Activated naive CD8-positive, alpha-beta T cell treated with anti-CD3 and anti-CD28 coated beads, Interleukin-2, amount 10 ng/mL, durations not matched to agents 7 days and 5 days (primary cell): ENCODE measurements around the gene DGKD. TPM values are rescaled to one million over a fixed set of nuclear protein-coding genes. Genes with fewer than 3 reads are reported as not detected.

Source experiments
- ATAC-seq: fragments of 150-1000 bp; cut with Tn5 transposase; one replicate; pipeline ENCODE4 v1.10.0; 2021; ENCODE audit warnings: low read depth, moderate library complexity
- POLR2A ChIA-PET: fragments of 350-600 bp; sonication (Branson Sonifier 250); formaldehyde crosslinking; loops from one replicate; lab custom pipeline; 2021; ENCODE audit warnings: antibody characterized with exemption; lab: Charles Lee
- DNase-seq: peaks from one replicate; pipeline ENCODE4 v3.0.0; 2021
- H3K27ac Mint-ChIP-seq: one replicate; pipeline ENCODE4 v1.8.0; 2022; ENCODE audit warnings: mild to moderate bottlenecking, mixed read lengths
- H3K27me3 Mint-ChIP-seq: one replicate; pipeline ENCODE4 v1.8.0; 2022; ENCODE audit warnings: mild to moderate bottlenecking, moderate library complexity, mixed read lengths
- H3K36me3 Mint-ChIP-seq: one replicate; pipeline ENCODE4 v1.8.0; 2021; ENCODE audit warnings: mild to moderate bottlenecking, mixed read lengths
- H3K4me1 Mint-ChIP-seq: one replicate; pipeline ENCODE4 v1.8.0; 2021; ENCODE audit warnings: mixed read lengths
- H3K4me3 Mint-ChIP-seq: one replicate; pipeline ENCODE4 v1.8.0; 2022; ENCODE audit warnings: mild to moderate bottlenecking, moderate library complexity, mixed read lengths
- H3K9me3 Mint-ChIP-seq: one replicate; pipeline ENCODE4 v1.8.0; 2021; ENCODE audit warnings: mixed read lengths
- total RNA-seq, 2 experiments: library from RNA; stranded (reverse); gene quantifications; one replicate each; pipeline ENCODE4 v1.2.3, GENCODE V29; 2021

The DGKD gene, protein sequence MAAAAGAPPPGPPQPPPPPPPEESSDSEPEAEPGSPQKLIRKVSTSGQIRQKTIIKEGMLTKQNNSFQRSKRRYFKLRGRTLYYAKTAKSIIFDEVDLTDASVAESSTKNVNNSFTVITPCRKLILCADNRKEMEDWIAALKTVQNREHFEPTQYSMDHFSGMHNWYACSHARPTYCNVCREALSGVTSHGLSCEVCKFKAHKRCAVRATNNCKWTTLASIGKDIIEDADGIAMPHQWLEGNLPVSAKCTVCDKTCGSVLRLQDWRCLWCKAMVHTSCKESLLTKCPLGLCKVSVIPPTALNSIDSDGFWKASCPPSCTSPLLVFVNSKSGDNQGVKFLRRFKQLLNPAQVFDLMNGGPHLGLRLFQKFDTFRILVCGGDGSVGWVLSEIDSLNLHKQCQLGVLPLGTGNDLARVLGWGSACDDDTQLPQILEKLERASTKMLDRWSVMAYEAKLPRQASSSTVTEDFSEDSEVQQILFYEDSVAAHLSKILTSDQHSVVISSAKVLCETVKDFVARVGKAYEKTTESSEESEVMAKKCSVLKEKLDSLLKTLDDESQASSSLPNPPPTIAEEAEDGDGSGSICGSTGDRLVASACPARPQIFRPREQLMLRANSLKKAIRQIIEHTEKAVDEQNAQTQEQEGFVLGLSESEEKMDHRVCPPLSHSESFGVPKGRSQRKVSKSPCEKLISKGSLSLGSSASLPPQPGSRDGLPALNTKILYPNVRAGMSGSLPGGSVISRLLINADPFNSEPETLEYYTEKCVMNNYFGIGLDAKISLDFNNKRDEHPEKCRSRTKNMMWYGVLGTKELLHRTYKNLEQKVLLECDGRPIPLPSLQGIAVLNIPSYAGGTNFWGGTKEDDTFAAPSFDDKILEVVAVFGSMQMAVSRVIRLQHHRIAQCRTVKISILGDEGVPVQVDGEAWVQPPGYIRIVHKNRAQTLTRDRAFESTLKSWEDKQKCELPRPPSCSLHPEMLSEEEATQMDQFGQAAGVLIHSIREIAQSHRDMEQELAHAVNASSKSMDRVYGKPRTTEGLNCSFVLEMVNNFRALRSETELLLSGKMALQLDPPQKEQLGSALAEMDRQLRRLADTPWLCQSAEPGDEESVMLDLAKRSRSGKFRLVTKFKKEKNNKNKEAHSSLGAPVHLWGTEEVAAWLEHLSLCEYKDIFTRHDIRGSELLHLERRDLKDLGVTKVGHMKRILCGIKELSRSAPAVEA
- 100 to 1,000 TPM; 114 to 132 TPM for total RNA-seq

DNA sequence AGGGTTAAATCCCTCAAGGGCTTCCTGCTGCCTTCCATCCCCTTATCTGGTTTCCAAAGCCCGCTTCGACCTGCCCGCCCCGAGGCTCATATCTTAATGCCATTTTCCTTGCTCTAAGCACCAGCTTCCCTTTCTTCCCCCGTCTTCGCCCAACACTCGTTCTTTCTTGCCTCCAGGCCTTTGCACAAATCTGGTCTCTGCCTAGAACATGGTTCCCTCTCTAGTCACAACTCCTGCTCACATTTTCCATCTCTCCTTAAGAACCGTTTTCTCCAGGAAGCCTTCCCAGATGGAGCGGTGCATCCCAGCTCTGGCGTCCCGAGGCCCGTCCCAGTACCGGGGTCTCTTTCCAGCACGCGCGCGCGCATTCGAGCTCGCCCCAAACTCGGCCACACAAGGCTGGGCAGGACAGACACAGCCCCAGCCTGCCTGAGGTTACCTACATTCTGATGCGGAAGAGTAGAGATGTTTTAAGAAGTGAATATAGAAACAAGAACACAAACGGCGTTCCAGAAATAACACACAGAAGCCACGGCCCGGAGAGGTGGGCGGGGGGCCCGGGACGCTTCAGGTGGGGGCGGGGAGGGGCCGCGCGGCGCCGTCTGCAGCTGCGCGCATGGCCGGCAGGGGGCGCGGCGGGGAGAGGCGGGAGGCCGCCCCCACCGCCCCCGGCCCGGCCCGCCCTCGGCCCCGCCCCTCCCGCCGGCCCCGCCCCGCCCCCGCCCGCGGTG is at the start of gene DGKD:
Gene DGKD, plus strand, starts transcription at position 726 of the 731 bp plus-strand sequence. CDS start 25 bp downstream, outside the sequence.
- no peaks in the 10 kb centered on the region for H3K9me3 Mint-ChIP-seq
- H3K4me3 Mint-ChIP-seq = peak within 1 kb of the TSS; percentile 87
- POLR2A ChIA-PET = interaction anchor here (0.6 to 2.1 kb wide), 5 partner anchors 14 to 86 kb away, joined by 3 to 16 read pairs (median 7); no protein-coding TSS in a partner anchor
- DNase-seq = peak; percentile 87
- peak; percentile 65 for ATAC-seq
- peaks cover 21% of the 10 kb centered on the region for H3K36me3 Mint-ChIP-seq
- H3K27me3 Mint-ChIP-seq = no peaks in the 10 kb centered on the region
- peak within 1 kb of the TSS; percentile 93 for H3K27ac Mint-ChIP-seq
- peaks cover 64% of the 10 kb centered on the region for H3K4me1 Mint-ChIP-seq

DNA sequence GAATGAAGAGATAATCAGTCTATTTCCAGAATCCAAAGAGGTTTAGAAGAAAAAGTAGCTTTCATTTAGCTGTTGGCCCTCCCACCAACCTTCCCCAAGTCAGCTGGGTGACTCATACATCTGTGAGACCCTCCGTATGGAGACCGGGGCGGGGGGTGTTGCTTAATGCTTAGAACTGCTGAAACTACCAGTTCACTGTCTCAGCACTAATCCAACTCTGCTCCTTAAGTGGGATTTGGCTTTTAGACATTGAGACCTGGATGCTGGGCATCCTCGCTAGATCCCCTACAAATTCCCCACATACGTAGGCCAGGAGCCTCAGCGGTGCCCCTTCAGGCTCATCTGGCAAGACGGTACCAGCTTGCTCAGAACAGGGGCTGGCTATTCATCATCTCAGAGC is 46.7 kb upstream of the DGKD start, which contains the start of gene SAG:
Gene SAG, plus strand, starts transcription at position 252 of the 400 bp plus-strand sequence. CDS start 1,374 bp downstream, outside the sequence.
- Mint-ChIP-seq H3K36me3 (no peaks in the 10 kb centered on the region), H3K4me3 (no peak within 1 kb of the TSS), H3K9me3 (peaks cover 1% of the 10 kb centered on the region), H3K27ac (no peak within 1 kb of the TSS), H3K27me3 (no peaks in the 10 kb centered on the region), H3K4me1 (peaks cover 18% of the 10 kb centered on the region)
- DNase-seq (no peak), ATAC-seq (no peak)
- POLR2A ChIA-PET = no interaction called here

DNA sequence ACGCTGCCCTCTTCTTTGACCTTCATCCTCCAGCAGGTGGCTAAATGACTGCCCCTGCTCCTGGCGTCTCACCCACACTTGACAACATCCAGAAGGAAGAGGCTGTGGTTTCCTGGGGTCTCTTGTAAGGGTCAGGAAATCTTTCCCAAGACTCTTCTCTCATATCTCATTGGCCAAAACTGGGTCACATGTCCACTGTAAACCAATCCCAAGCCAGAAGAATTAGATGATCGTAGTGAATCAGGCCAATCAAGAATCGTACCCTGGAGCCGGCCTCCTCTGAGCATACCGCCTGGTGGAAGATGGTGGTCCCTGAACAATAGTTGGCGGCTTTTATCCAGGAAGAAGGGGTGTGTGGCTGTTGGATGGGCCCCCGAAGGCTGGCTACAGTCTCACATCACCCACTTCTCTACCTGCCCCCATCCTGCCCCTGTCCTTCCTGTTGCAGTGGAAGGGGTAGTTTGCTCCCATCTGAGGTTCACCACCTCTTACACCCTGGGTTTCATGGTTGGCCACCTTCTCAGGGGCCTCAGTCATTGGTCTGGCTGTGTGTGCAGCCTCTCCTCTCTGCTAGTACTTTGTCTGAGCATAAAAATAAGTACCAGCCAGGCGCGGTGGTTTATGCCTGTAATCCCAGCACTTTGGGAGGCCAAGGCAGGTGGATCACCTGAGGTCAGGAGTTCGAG is 42.9 kb upstream of the DGKD start:
- POLR2A ChIA-PET = no interaction called here
- Mint-ChIP-seq H3K4me1 (peaks cover 21% of the 10 kb centered on the region), H3K27me3 (no peaks in the 10 kb centered on the region), H3K4me3 (no peak overlapping the region), H3K9me3 (no peaks in the 10 kb centered on the region), H3K36me3 (no peaks in the 10 kb centered on the region), H3K27ac (no peak overlapping the region)
- DNase-seq (no peak), ATAC-seq (peak; percentile 54)

DNA sequence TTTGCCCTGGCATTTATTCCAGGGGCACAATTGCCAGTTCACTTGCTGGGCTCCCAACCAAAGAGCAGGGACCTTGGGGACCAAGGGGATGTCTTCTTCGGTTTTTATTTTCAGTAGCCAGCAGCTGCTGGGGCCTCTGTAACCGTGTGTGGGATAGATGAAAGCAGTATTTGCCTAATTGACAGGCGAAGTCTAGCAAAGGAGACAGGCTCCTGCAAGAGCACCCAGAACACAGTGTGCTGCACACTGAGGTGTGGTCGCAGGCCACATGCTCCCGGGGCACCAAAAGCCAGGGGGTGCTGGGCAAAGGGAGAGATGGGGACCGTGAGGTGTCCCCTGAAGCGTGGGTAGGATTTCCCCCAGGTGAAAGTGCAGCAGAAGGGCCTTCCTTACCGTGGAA is 41.4 kb upstream of the DGKD start:
- peak overlapping the region; percentile 19 for H3K27ac Mint-ChIP-seq

DNA sequence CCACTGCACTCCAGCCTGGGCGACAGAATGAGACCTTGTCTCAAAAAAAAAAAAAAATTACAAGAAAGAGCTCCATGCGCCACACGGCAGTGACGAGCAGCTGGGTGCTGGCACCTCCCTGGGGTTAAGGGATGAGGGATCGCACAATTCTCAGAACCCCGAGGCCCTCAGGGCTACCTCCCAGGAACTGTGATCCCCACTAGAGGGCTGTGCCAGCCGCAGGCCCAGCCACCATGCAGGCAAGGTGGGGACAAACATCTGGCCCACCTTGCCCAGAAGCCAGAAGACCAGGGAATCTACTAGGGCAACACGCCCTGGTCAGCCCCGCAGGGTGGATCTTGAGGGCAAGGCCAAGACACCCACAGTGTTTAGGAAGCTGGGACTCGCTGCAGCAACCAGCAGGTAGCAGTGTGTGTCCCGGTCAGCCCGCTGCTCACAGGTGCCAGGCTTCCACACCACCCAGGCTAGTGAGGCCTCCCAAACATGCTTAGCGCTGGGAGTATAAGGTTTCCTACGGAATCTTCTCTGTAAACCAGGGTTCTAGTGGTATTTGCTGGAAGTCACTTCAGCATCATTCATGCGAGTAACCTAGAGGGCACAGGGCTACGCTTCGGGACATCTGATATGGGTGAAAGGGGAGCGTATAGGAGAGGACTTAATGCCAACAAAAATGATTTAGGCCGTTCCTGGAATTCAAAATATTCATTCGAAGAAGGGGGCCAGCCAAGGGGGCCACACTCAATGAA is 39.9 kb upstream of the DGKD start:
- no peak overlapping the region for H3K27ac Mint-ChIP-seq
- POLR2A ChIA-PET = no interaction called here

More for the DNA sequence above, 41.4 kb upstream of the DGKD start:
- Mint-ChIP-seq H3K4me1 (peaks cover 20% of the 10 kb centered on the region), H3K36me3 (no peaks in the 10 kb centered on the region), H3K4me3 (no peak overlapping the region), H3K27me3 (no peaks in the 10 kb centered on the region), H3K9me3 (no peaks in the 10 kb centered on the region)
- DNase-seq (no peak), ATAC-seq (no peak)
- POLR2A ChIA-PET = interaction anchor here (0.6 to 0.7 kb wide), 2 partner anchors 10 to 46 kb away, joined by 3 to 5 read pairs; no protein-coding TSS in a partner anchor

DNA sequence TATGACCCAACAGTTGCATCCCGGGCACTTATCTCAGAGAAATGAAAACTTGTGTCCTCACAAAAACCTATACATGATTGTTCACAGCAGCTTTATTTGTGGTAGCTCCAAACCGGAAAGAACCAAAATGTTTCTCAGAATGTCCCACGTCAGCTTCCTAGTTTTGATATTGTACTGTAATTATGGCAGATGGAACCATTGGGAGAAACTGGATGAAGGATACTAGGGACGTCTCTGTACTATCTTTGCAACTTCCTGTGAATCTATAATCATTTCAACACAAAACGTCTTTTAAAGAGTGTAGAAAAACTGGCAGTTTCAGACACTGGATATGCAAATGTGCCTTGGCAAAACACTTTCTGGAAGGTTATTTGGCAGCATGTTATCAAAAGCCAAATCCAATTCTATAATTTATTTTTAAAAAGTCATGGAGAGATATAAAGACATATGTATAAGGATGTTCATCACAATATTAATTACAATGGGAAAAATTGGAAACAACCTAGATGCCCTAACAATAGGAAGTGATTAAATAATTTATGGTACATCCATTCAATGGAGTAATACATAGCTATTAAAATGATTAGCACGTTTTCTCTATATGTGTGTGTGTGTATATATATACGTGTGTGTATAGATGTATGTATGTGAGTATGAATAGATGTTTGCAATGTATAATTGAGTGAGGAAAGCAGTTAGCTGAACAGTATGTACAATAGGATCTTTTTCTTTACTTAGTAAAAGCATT is 36.9 kb upstream of the DGKD start:
- H3K36me3 Mint-ChIP-seq = no peaks in the 10 kb centered on the region
- peaks cover 8% of the 10 kb centered on the region for H3K4me1 Mint-ChIP-seq
- no peak overlapping the region for H3K4me3 Mint-ChIP-seq
- DNase-seq (no peak), ATAC-seq (no peak)
- no peaks in the 10 kb centered on the region for H3K9me3 Mint-ChIP-seq
- POLR2A ChIA-PET = interaction anchor here (0.6 kb wide), 1 partner anchor 34 kb away, joined by 4 read pairs; no protein-coding TSS in a partner anchor
- no peak overlapping the region for H3K27ac Mint-ChIP-seq
- H3K27me3 Mint-ChIP-seq = peaks cover 18% of the 10 kb centered on the region

More for the DNA sequence above, 39.9 kb upstream of the DGKD start:
- Mint-ChIP-seq H3K36me3 (no peaks in the 10 kb centered on the region), H3K9me3 (no peaks in the 10 kb centered on the region), H3K4me1 (peaks cover 16% of the 10 kb centered on the region), H3K4me3 (no peak overlapping the region), H3K27me3 (peaks cover 9% of the 10 kb centered on the region)
- ATAC-seq (no peak), DNase-seq (no peak)

DNA sequence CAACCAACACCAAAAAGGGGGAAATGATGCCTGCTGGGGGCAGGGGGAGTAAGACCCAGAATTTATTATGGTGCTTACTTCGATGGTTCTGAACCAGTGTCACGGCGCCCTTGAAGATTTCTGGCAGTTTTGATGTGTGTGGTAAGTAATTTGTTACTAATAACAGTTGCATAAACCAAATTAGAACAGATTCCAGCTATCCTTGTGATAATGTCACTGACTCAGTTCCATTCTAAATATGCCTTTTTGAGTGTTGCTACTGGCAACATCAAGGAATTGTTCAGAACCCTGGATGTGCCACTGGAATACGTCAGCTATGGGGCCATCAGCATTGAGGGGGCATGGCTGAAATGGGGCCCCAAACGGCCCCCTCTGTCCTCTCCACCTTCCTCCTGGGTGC is 35.0 kb upstream of the DGKD start:
- no peak overlapping the region for H3K4me3 Mint-ChIP-seq
- H3K27me3 Mint-ChIP-seq = peaks cover 18% of the 10 kb centered on the region
- no peak for DNase-seq
- POLR2A ChIA-PET = interaction anchor here (1.1 kb wide), 1 partner anchor 50 kb away, joined by 3 read pairs; no protein-coding TSS in a partner anchor
- no peaks in the 10 kb centered on the region for H3K36me3 Mint-ChIP-seq
- H3K27ac Mint-ChIP-seq = no peak overlapping the region
- H3K9me3 Mint-ChIP-seq = no peaks in the 10 kb centered on the region
- no peak for ATAC-seq
- peaks cover 16% of the 10 kb centered on the region for H3K4me1 Mint-ChIP-seq

DNA sequence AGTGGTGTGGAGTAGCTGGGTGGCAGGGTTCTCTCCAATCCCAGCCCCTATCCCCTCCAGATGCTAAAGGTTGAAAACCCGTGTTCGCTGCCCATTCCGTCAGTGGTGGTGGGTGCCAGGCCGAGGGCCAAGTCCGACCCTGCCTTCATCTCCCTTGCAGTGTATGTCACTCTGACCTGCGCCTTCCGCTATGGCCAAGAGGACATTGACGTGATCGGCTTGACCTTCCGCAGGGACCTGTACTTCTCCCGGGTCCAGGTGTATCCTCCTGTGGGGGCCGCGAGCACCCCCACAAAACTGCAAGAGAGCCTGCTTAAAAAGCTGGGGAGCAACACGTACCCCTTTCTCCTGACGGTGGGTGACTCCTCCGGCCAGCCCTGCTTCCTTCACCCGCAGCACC is 33.8 kb upstream of the DGKD start:
- Mint-ChIP-seq H3K4me3 (no peak overlapping the region), H3K27ac (no peak overlapping the region), H3K9me3 (no peaks in the 10 kb centered on the region), H3K36me3 (no peaks in the 10 kb centered on the region), H3K4me1 (peaks cover 16% of the 10 kb centered on the region), H3K27me3 (peaks cover 18% of the 10 kb centered on the region)
- POLR2A ChIA-PET = interaction anchor here (0.6 to 1.1 kb wide), 3 partner anchors 11 to 85 kb away, joined by 3 read pairs; no protein-coding TSS in a partner anchor
- no peak for DNase-seq
- no peak for ATAC-seq

DNA sequence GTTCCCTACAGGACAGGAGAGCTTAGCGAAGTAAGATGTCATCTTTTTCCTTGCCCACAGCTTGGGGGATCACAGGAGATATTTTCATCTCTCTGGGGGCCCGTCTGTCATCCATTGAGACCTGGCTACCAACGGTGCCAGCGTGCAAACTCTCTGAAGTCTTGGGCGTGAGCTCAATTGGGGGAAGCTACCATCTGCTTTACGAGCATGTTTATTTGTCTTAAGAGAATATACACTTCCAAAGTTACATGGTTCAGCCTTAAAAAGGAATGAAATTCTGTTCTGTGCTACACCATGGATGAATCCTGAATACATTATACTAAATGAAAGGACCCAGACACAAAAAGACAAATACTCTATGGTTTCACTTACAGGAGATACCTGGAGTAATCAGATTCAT is 33.1 kb upstream of the DGKD start:
- Mint-ChIP-seq H3K4me3 (no peak overlapping the region), H3K36me3 (no peaks in the 10 kb centered on the region), H3K4me1 (peaks cover 16% of the 10 kb centered on the region), H3K27ac (no peak overlapping the region), H3K9me3 (no peaks in the 10 kb centered on the region), H3K27me3 (peaks cover 18% of the 10 kb centered on the region)
- no peak for ATAC-seq
- DNase-seq = no peak
- POLR2A ChIA-PET = interaction anchor here (1.0 to 1.1 kb wide), 2 partner anchors 10 to 11 kb away, joined by 3 to 4 read pairs; no protein-coding TSS in a partner anchor

DNA sequence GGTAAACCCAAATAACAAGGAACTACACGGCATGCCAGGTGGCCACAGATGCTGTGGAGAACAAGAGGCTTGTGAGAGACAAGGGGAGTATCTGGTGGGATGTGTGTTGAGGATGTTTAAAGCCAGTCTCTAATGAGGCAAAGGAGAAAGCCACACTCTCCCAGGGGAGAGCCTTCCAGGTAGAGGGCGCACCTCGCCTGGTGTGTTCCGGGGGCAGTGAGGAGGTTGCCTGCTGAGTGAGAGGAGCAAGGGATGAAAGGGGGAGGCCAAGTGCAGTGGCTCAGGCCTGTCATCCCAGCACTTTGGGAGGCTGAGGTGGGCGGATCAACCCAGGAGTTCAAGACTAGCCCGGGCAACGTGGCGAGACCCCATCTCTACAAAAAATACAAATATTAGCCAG is 30.4 kb upstream of the DGKD start:
- Mint-ChIP-seq H3K9me3 (no peaks in the 10 kb centered on the region), H3K27ac (no peak overlapping the region), H3K36me3 (no peaks in the 10 kb centered on the region), H3K27me3 (peaks cover 14% of the 10 kb centered on the region), H3K4me1 (peaks cover 20% of the 10 kb centered on the region), H3K4me3 (no peak overlapping the region)
- POLR2A ChIA-PET = interaction anchor here (1.7 kb wide), 1 partner anchor 8 kb away, joined by 5 read pairs; no protein-coding TSS in a partner anchor
- DNase-seq = no peak
- ATAC-seq = no peak

DNA sequence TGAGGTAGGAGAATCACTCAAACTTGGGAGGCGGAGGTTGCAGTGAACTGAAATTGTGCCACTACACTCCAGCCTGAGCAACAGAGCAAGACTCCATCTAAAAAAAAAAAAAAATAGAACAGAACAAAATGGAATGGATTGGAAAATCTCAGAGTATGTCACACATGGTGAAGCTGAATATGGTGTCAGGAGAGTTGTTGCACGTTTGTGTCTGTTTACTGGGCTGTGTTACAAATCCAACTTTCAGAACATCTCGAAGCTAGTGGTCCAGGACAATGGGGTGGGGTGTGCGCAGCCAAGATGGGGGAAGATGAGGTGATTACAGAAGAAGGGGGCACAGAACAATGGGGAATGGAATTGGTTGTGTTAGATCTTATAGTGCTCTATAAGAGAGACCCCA is 29.0 kb upstream of the DGKD start:
- DNase-seq (no peak), ATAC-seq (no peak)
- Mint-ChIP-seq H3K27me3 (peaks cover 7% of the 10 kb centered on the region), H3K27ac (no peak overlapping the region), H3K36me3 (no peaks in the 10 kb centered on the region), H3K9me3 (no peaks in the 10 kb centered on the region), H3K4me1 (peaks cover 25% of the 10 kb centered on the region), H3K4me3 (no peak overlapping the region)
- POLR2A ChIA-PET = no interaction called here
